ENCODE data around the gene CBARP. TPM values are rescaled to one million over a fixed set of nuclear protein-coding genes. Genes with fewer than 3 reads are reported as not detected.
"Not testable (repeated sequence)": the region's sequence is repeated elsewhere in the genome, so short reads cannot be mapped to it uniquely, and the experiment has no call there.

The CBARP gene
- total and polyA plus RNA-seq, 8 donors, result 0.55 to 2.5 (median 1.3) TPM

DNA sequence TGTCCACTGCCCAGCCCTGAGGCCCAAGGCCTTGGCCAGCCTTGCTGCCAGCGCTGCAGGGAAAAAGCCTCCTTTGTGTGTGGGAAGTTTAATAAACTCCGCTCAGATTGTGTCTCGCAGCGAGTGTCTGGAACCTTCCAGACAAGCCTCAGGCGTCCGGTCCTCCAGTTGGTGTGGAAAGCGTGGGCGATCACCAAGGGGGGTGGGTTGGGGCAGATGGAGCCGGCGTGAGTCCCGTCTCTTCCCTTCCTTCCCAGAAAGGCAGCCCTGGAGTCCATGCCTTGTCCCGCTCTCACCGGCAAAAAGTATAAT is 27.6 kb downstream of the CBARP start:
- intact Hi-C loops (cut with DNase I), result no loop called here
- ATAC-seq, result no peak
- no peaks in the 10 kb centered on the region for H3K27me3 ChIP-seq
- no peak for TF ChIP-seq CTCF (IDR thresholded peaks at IDR 0.05)
- DNase-seq, result no peak
- peaks cover 35 to 86% of the 10 kb centered on the region in 2 donors for H3K4me1 ChIP-seq
- H3K9me3 ChIP-seq, result no peaks in the 10 kb centered on the region
- no peak overlapping the region for H3K4me3 ChIP-seq
- H3K27ac ChIP-seq, result no peak overlapping the region
- peaks cover 0 to 6% of the 10 kb centered on the region in 2 donors for H3K36me3 ChIP-seq

DNA sequence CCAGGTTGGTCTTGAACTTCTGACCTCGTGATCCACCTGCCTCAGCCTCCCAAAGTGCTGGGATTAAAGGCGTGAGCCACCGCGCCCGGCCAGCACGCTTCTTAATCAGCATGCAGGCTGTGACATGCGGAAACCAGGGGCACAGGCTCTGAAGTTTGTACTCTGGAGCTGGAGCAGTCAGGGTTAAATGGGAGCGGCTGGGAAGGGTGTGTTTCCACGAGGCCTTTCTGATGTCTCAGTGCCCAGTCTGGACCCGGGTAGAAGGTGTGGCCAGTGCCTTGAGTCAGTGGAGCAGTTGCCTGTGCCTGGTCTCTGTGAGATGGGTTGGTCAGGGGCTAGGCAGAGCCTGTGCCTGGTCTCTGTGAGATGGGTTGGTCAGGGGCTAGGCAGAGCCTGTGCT is 29.0 kb downstream of the CBARP start:
- H3K9me3 ChIP-seq; ATAC-seq; H3K4me3 ChIP-seq; H3K36me3 ChIP-seq; DNase-seq; intact Hi-C loops (cut with DNase I); H3K27me3 ChIP-seq; H3K27ac ChIP-seq: not testable (repeated sequence)
- peaks cover 21 to 85% of the 10 kb centered on the region in 2 donors for H3K4me1 ChIP-seq

- Histone ChIP-seq H3K27me3 (no peaks in the 10 kb centered on the region), H3K36me3 (peaks cover 0 to 6% of the 10 kb centered on the region in 2 donors), H3K4me3 (peak overlapping the region; percentile 67 to 88), H3K27ac (peak overlapping the region; percentile 75), H3K4me1 (peaks cover 14 to 77% of the 10 kb centered on the region in 2 donors), H3K9me3 (no peaks in the 10 kb centered on the region)
- DNase-seq, result peak in 2 of 4 donors; percentile 57 to 89
- intact Hi-C loops (cut with DNase I), result no loop called here
- ATAC-seq, result peak; percentile 14
- TF ChIP-seq CTCF (IDR thresholded peaks at IDR 0.05), result no peak
These were observed 30.8 kb downstream of the CBARP start for GRCh38 chr19:1206864-1207450.

- intact Hi-C loops (cut with DNase I), result no loop called here
- H3K4me1 ChIP-seq, result peaks cover 14 to 70% of the 10 kb centered on the region in 2 donors
- DNase-seq (peak in 1 of 4 donors; percentile 83), ATAC-seq (no peak)
- H3K27me3 ChIP-seq, result no peaks in the 10 kb centered on the region
- no peak for TF ChIP-seq CTCF (IDR thresholded peaks at IDR 0.05)
- peaks cover 0 to 6% of the 10 kb centered on the region in 2 donors for H3K36me3 ChIP-seq
- H3K27ac ChIP-seq, result peak overlapping the region; percentile 75
- no peaks in the 10 kb centered on the region for H3K9me3 ChIP-seq
- peak overlapping the region; percentile 67 to 88 for H3K4me3 ChIP-seq
These were observed 31.5 kb downstream of the CBARP start for GRCh38 chr19:1206150-1206863.

GRCh38 chr19:1205114-1206099 is 32.4 kb downstream of the CBARP start, which contains the start of gene STK11:
STK11 (plus strand) TSS chr19:1205778; CDS start chr19:1206914, 1,136 bp downstream.
- intact Hi-C loops (cut with DNase I), result no loop called here
- Histone ChIP-seq H3K36me3 (peaks cover 0 to 6% of the 10 kb centered on the region in 2 donors), H3K27ac (peak within 1 kb of the TSS; percentile 75 to 83), H3K27me3 (no peaks in the 10 kb centered on the region), H3K4me3 (peak within 1 kb of the TSS; percentile 67 to 88), H3K9me3 (no peaks in the 10 kb centered on the region), H3K4me1 (peaks cover 14 to 62% of the 10 kb centered on the region in 2 donors)
- ATAC-seq (peak; percentile 95), DNase-seq (peak; percentile 93 to 99 (median 98))
- no peak for TF ChIP-seq CTCF (IDR thresholded peaks at IDR 0.05)

DNA sequence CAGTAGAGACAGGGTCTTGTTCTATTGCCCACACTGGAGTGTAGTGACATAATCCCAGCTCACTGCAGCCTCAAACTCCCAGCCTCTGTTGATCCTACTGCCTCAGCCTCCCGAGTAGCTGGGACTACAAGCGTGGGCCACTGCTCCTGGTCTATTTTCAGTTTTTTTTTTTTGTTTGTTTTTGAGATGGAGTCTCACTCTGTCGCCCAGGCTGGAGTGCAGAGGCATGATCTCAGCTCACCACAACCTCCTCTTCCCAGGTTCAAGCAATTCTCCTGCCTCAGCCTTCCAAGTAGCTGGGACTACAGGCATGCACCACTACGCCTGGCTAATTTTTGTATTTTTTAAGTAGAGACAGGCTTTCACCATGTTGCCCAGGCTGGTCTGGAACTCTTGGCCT is 37.2 kb downstream of the CBARP start:
- not testable (repeated sequence) for H3K27ac ChIP-seq, H3K27me3 ChIP-seq

More for the DNA sequence above, 37.2 kb downstream of the CBARP start:
- H3K4me1 ChIP-seq, result peaks cover 0 to 22% of the 10 kb centered on the region in 2 donors
- H3K4me3 ChIP-seq; DNase-seq; H3K9me3 ChIP-seq; H3K36me3 ChIP-seq; ATAC-seq; intact Hi-C loops (cut with DNase I): not testable (repeated sequence)

Data from left lung (tissue), 10 donors.